Prostate gland (tissue), 2 donors: ENCODE results near the gene C1orf105.

Experiments used
- POLR2A ChIP-seq: fragments of 450-650 bp; IDR thresholded peaks from one replicate; pipeline ENCODE4 v1.6.1; 2016; ENCODE audit warnings: antibody characterized with exemption, mild to moderate bottlenecking
- TF ChIP-seq, protein P1 (sequence below), 4 experiments: fragments of 200-600 bp in 2 of 4; fragments of 450-650 bp in 2 of 4; sonication (generic) in 2 of 4; IDR thresholded peaks; 1 replicate in 3 of 4; 2 replicates in 1 of 4; pipeline ENCODE4 v1.5.1; 2016 to 2019; ENCODE audit warnings: antibody characterized with exemption in 4 of 4, mild to moderate bottlenecking in 2 of 4, moderate library complexity in 2 of 4

DNA sequence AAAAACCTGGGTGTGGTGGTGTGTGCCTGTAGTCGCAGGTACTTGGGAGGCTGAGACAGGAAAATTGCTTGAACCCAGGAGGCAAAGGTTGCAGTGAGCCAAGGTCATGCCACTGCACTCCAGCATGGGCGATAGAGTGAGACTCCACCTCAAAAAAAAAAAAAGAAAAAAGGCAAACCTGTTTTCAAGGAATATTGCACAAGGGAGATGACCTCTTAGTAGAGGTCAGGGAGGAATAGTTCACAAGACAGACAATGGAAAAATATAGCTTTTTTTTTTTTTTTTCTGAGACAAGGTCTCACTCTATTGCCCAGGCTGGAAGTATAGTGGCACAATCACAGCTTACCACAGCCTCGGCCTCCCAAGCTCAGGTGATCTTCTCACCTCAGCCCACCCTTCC lies 90.0 kb downstream of the C1orf105 start:
- TF ChIP-seq POLR2A: no peak
- TF ChIP-seq, protein P1, sequence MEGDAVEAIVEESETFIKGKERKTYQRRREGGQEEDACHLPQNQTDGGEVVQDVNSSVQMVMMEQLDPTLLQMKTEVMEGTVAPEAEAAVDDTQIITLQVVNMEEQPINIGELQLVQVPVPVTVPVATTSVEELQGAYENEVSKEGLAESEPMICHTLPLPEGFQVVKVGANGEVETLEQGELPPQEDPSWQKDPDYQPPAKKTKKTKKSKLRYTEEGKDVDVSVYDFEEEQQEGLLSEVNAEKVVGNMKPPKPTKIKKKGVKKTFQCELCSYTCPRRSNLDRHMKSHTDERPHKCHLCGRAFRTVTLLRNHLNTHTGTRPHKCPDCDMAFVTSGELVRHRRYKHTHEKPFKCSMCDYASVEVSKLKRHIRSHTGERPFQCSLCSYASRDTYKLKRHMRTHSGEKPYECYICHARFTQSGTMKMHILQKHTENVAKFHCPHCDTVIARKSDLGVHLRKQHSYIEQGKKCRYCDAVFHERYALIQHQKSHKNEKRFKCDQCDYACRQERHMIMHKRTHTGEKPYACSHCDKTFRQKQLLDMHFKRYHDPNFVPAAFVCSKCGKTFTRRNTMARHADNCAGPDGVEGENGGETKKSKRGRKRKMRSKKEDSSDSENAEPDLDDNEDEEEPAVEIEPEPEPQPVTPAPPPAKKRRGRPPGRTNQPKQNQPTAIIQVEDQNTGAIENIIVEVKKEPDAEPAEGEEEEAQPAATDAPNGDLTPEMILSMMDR (IDR thresholded peaks at IDR 0.05): no peak
